Mucosa of rectum (tissue), 2 donors: ENCODE measurements around the gene USP3.
A peak's percentile ranks its signal among the peaks of the same experiment; 100 is the strongest.
"Not testable (repeated sequence)": the region's sequence is repeated elsewhere in the genome, so short reads cannot be mapped to it uniquely, and the experiment has no call there.

ENCODE experiments used
- H3K27ac ChIP-seq, 2 donors: one replicate each; pipeline ENCODE4 v1.7.0; 2013; ENCODE audit warnings: inconsistent platforms in 2 of 2, low read depth in 2 of 2, low read length in 2 of 2
- H3K27me3 ChIP-seq, 2 donors: one replicate each; pipeline ENCODE4 v1.7.0; 2013; ENCODE audit warnings: low read length in 2 of 2; ENCODE audit not compliant: control insufficient read depth in 2 of 2, insufficient read depth in 2 of 2
- H3K36me3 ChIP-seq, 2 donors: one replicate each; pipeline ENCODE4 v1.7.0; 2013; ENCODE audit warnings: low read length in 2 of 2; ENCODE audit not compliant: control insufficient read depth in 2 of 2, insufficient read depth in 2 of 2
- H3K4me1 ChIP-seq, 2 donors: one replicate each; pipeline ENCODE4 v1.7.0; 2013; ENCODE audit warnings: low read length in 2 of 2, mild to moderate bottlenecking in 1 of 2; ENCODE audit not compliant: control insufficient read depth in 2 of 2, insufficient read depth in 2 of 2
- H3K4me3 ChIP-seq, 2 donors: one replicate each; pipeline ENCODE4 v1.7.0; 2013; ENCODE audit warnings: low read length in 2 of 2
- H3K9ac ChIP-seq, 2 donors: one replicate each; pipeline ENCODE4 v1.7.0; 2013; ENCODE audit warnings: low read length in 2 of 2, low read depth in 1 of 2, mild to moderate bottlenecking in 1 of 2
- H3K9me3 ChIP-seq, 2 donors: one replicate each; pipeline ENCODE4 v1.7.0; 2013; ENCODE audit warnings: low read length in 2 of 2; ENCODE audit not compliant: control insufficient read depth in 2 of 2
- donor health status: healthy.
- donor health status: Normal muscosa, but diverticular disease.

USP3 gene

DNA sequence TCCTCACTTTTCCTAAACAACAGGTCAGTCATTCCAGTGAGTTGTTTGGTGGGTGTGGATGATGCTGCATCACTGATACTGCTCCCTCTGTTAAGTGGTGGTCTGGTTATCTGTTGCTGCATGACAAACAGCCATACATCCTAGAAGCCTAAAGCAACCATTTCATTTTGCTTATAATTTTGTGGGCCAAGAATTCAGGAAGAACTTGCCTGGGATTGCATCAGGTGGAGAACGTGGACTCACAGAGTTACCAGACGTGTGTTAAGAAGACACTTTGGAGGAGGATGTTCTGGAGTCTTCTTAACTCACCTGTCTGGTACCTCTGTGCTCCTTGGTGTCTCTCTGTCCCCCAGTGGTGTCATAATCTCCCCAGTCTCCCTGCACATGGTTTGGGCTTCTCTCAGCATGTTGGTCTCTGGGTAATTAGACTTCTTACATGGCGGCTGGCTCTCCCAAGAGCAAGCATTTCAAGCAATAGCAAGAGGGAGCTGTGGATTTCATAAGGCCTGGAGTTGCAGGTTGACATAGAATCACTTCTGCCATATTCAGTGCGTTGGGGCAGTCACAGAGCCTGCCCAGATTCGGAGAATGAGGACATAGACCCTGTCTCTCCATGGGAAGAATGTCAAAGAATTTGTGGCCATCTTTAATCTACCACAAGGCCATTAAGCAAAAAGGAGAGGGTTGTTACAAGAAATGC, 20.1 kb downstream of the USP3 start:
- Histone ChIP-seq H3K4me1 (peaks cover 7 to 10% of the 10 kb centered on the region in 2 donors), H3K9me3 (no peaks in the 10 kb centered on the region), H3K27ac (no peak overlapping the region)

DNA sequence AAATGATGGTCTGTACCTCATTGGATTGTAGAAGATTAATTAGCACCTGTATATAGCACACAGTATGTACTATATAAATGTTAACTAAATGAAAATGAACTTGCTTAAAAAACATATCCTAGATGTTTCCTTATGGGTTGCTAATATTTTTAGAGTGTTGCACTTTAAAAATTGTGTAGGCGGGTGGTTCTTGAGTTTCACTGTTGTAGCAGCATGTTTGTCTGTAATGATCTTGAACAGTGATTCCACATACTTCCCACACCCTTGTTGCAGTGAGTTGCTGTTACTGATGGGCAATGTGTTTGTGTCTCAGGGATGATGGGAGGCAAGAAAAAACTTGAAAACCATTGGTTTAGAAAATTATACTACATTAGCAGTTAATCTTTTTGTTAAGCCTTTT, 22.0 kb downstream of the USP3 start:
- Histone ChIP-seq H3K27ac (no peak overlapping the region), H3K4me3 (no peak overlapping the region), H3K36me3 (no peaks in the 10 kb centered on the region), H3K9me3 (no peaks in the 10 kb centered on the region), H3K27me3 (no peaks in the 10 kb centered on the region), H3K4me1 (peaks cover 7 to 10% of the 10 kb centered on the region in 2 donors), H3K9ac (no peak overlapping the region)

More for the DNA sequence above, 20.1 kb downstream of the USP3 start:
- Histone ChIP-seq H3K4me3 (no peak overlapping the region), H3K36me3 (no peaks in the 10 kb centered on the region), H3K27me3 (no peaks in the 10 kb centered on the region), H3K9ac (no peak overlapping the region)

DNA sequence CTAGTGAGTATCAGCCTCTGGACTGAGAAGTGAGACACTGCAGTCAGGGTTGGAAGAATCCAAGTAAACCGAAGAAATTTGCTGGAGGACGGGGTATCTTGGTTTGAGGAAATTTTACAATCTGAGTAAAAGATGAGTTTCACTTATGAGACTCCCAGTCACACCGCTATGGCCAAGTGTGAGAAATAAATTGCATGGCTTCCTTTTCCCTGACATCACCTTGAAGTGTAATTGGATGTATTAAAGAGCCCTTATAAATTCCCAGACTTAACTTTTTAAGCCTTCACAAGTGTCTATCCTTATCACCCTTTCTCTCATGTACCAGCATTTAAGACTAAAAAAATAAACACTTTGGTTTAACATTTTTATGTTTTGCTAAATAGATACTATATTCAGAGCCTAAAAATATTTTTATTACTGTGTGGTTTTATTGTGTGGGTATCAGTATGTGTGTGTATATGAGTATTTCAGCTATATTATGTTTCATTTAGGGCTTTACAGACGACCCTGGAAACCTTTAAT, 23.8 kb downstream of the USP3 start:
- Histone ChIP-seq H3K9me3 (no peaks in the 10 kb centered on the region), H3K9ac (no peak overlapping the region), H3K4me3 (no peak overlapping the region), H3K4me1 (no peaks in the 10 kb centered on the region), H3K36me3 (no peaks in the 10 kb centered on the region), H3K27ac (no peak overlapping the region), H3K27me3 (no peaks in the 10 kb centered on the region)

DNA sequence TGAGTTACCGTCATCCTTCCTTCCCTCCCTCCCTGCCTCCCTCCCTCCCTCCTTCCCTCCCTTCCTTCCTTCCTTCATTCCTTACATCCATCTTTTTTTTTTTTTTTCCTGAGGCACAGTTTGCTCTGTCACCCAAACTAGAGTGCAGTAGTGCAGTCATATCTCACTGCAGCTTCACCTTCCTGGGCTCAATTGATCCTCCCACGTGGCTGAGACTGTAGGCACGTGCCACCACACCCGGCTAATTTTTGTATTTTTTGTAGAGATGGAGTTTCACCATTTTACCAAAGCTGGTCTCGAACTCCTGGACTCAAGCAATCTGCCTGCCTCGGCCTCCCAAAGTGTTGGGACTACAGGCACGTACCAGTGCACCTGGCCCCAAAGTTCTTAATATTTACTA, 25.8 kb downstream of the USP3 start:
- Histone ChIP-seq H3K4me1 (peaks cover 0 to 4% of the 10 kb centered on the region in 2 donors), H3K9ac (no peak overlapping the region), H3K4me3 (no peak overlapping the region), H3K27me3 (no peaks in the 10 kb centered on the region), H3K36me3 (no peaks in the 10 kb centered on the region), H3K9me3 (no peaks in the 10 kb centered on the region), H3K27ac (no peak overlapping the region)

DNA sequence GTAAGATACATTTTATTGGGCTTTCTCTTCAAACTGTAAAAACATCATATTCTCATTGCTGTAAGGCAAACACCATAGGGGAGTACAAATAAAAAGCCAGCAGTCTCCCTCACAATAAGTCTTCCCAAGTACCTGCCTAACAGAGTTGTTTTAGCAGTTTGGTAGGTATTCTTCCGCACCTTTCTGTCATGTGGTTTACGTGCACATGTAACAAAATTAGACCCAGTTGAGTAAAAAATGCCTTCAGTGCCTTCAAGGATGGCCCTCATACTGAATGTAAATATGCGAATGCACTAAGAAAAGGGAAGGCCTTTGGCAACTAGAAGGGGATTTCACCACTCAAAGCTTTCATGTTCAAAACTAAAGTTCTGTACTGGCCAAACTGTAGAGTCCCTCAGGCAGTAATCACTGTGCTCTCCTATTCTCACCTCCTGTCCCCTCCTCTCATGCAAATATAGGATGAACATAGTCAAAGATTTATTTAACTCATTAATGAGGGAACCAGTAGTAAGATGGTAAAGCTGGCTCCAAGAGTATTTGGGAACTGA, 26.4 kb downstream of the USP3 start:
- no peaks in the 10 kb centered on the region for H3K36me3 ChIP-seq
- no peaks in the 10 kb centered on the region for H3K27me3 ChIP-seq
- peaks cover 0 to 9% of the 10 kb centered on the region in 2 donors for H3K4me1 ChIP-seq
- H3K27ac ChIP-seq, result no peak overlapping the region
- H3K9ac ChIP-seq, result no peak overlapping the region
- no peaks in the 10 kb centered on the region for H3K9me3 ChIP-seq
- H3K4me3 ChIP-seq, result no peak overlapping the region

DNA sequence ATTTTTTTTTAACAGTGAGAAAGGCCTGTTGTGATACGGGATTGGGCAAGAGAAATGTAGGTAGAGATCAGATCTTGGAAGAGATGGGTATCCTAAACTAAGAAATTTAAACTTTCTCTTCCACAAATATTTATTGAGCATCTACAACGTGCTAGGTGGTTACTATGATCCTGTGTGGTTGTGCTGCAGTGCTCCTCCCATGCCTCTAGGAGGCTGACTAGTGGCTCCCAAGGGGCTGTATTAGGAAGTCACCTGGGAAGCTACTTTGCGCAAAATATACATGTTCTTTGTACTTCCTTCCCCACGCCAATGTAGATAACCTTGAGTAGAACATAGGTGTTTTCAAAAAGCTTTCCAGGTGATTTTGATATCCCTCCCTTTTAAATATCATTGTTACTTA, 27.2 kb downstream of the USP3 start:
- H3K4me1 ChIP-seq, result peaks cover 0 to 10% of the 10 kb centered on the region in 2 donors

DNA sequence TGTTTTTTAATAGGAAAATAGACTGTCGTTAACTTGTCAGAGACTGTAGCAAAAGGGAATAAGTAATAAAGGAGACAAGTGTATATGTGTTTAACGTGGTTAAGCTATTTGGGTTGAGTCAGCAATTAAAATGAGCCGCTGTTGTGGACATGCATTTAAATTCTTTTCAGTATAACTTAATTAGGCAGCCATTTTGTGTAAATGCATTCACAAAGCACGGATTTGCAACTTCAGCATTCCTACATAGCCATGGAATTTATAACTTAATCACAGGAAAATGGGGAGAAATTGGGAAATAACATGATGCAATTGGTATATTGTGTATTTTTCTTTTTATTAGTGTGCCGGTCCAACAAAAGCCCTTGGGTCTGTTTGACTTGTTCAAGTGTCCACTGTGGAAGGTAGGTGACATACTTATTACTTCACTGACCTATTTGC, 27.9 kb downstream of the USP3 start:
- peaks cover 0 to 2% of the 10 kb centered on the region in 2 donors for H3K36me3 ChIP-seq
- H3K27me3 ChIP-seq, result no peaks in the 10 kb centered on the region
- no peak overlapping the region for H3K27ac ChIP-seq
- no peak overlapping the region for H3K9ac ChIP-seq
- no peak overlapping the region for H3K4me3 ChIP-seq
- peaks cover 0 to 14% of the 10 kb centered on the region in 2 donors for H3K4me1 ChIP-seq
- no peaks in the 10 kb centered on the region for H3K9me3 ChIP-seq

More for the DNA sequence above, 27.2 kb downstream of the USP3 start:
- Histone ChIP-seq H3K36me3 (no peaks in the 10 kb centered on the region), H3K9ac (no peak overlapping the region), H3K4me3 (no peak overlapping the region), H3K9me3 (no peaks in the 10 kb centered on the region), H3K27ac (no peak overlapping the region), H3K27me3 (no peaks in the 10 kb centered on the region)

DNA sequence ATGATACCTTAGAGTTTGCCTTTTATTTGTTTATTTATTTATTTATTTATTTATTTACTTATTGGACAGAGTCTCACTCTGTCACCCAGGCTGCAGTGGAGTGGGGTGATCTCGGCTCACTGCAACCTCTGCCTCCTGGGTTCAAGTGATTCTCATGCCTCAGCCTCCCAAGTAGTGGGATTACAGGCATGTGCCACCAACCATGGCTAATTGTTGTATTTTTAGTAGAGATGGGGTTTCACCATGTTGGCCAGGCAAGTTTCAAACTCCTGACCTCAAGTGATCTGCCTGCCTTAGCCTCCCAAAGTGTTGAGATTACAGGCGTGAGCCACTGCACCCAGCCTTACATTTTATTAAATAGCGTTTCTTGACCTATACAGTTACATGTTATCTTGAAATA, 30.5 kb downstream of the USP3 start:
- not testable (repeated sequence) for H3K4me3 ChIP-seq, H3K36me3 ChIP-seq, H3K27me3 ChIP-seq, H3K9me3 ChIP-seq, H3K27ac ChIP-seq, H3K9ac ChIP-seq
- peaks cover 1 to 31% of the 10 kb centered on the region in 2 donors for H3K4me1 ChIP-seq

DNA sequence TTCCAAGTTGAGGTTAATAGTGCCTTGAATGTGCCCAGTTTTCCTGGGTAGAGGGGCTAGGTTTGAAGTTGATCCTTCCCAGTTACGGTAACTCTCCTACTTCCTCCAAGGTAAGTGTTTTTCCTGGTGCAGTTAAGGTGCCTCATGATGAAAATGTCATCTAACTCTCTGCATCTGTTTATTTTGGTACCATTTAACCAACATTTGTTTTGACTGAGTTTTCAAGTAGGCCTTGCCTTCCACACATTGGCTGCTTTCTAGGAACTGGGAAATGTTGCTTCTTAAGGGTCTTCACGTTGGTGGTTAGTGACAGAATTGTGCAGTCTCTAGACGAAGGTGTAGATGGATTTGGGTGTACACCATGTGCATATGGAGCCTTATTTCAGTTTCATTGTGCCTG, 31.3 kb downstream of the USP3 start:
- Histone ChIP-seq H3K36me3 (peaks cover 2 to 5% of the 10 kb centered on the region in 2 donors), H3K9ac (no peak overlapping the region), H3K27ac (no peak overlapping the region), H3K4me3 (no peak overlapping the region), H3K9me3 (no peaks in the 10 kb centered on the region), H3K27me3 (no peaks in the 10 kb centered on the region), H3K4me1 (peaks cover 3 to 37% of the 10 kb centered on the region in 2 donors)

DNA sequence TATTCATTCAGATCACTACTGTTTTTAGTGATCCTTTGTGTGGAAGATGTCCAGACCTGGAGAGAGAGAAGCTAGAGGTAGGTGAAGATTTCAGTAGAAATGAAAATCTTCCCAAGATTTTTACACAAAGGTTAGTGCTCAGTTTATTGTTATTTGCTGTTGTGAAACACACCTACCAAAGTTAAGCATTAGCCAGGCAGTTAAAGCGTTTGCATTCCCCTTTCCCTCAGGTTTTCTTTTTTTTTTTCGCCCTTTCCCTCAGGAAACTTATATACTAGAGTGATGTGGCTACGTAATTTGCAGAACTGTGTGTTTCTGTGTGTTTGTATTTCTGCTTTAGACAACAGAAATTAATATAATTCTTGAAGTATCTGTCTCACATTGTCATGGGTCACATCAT, 34.5 kb downstream of the USP3 start:
- H3K9me3 ChIP-seq, result no peaks in the 10 kb centered on the region
- no peak overlapping the region for H3K9ac ChIP-seq
- no peak overlapping the region for H3K4me3 ChIP-seq
- peaks cover 2 to 5% of the 10 kb centered on the region in 2 donors for H3K36me3 ChIP-seq
- peaks cover 3 to 37% of the 10 kb centered on the region in 2 donors for H3K4me1 ChIP-seq
- no peaks in the 10 kb centered on the region for H3K27me3 ChIP-seq
- peak overlapping the region in 1 of 2 donors; percentile 45 for H3K27ac ChIP-seq
